Parathyroid adenoma (tissue), 2 donors: ENCODE measurements around the gene EDN1.

Experiments used
- H2AFZ ChIP-seq: fragments of 300-600 bp; sonication (generic); one replicate; pipeline ENCODE4 v1.7.0; 2017; ENCODE audit warnings: antibody characterized with exemption, mild to moderate bottlenecking
- H3K27ac ChIP-seq: fragments of 300-600 bp; sonication (generic); one replicate; pipeline ENCODE4 v1.7.0; 2017
- H3K27me3 ChIP-seq: fragments of 300-600 bp; sonication (generic); one replicate; pipeline ENCODE4 v1.7.0; 2017; ENCODE audit warnings: low read length; ENCODE audit not compliant: control insufficient read depth, insufficient read depth
- H3K36me3 ChIP-seq: fragments of 300-600 bp; sonication (generic); one replicate; pipeline ENCODE4 v1.7.0; 2017; ENCODE audit warnings: low read length; ENCODE audit not compliant: control insufficient read depth, insufficient read depth
- H3K4me1 ChIP-seq: fragments of 300-600 bp; sonication (generic); one replicate; pipeline ENCODE4 v1.7.0; 2017; ENCODE audit warnings: control low read depth
- H3K4me2 ChIP-seq: fragments of 300-600 bp; sonication (generic); one replicate; pipeline ENCODE4 v1.7.0; 2017; ENCODE audit warnings: low read length
- H3K4me3 ChIP-seq: fragments of 300-600 bp; sonication (generic); one replicate; pipeline ENCODE4 v1.7.0; 2017; ENCODE audit warnings: low read depth, low read length
- H3K79me2 ChIP-seq: fragments of 300-600 bp; sonication (generic); one replicate; pipeline ENCODE4 v1.7.0; 2017; ENCODE audit warnings: control low read depth
- H3K9ac ChIP-seq: fragments of 300-600 bp; sonication (generic); one replicate; pipeline ENCODE4 v1.7.0; 2017; ENCODE audit warnings: mild to moderate bottlenecking
- H3K9me3 ChIP-seq: fragments of 300-600 bp; sonication (generic); one replicate; pipeline ENCODE4 v1.7.0; 2017; ENCODE audit warnings: low read length; ENCODE audit not compliant: control insufficient read depth
- TF ChIP-seq, protein P1 (sequence below): fragments of 300-600 bp; sonication (generic); IDR thresholded peaks from one replicate; pipeline ENCODE4 v1.7.0; 2017; ENCODE audit warnings: antibody characterized with exemption, mild to moderate bottlenecking
- donor health status: primary hyperparathyroidism.

Gene EDN1

DNA sequence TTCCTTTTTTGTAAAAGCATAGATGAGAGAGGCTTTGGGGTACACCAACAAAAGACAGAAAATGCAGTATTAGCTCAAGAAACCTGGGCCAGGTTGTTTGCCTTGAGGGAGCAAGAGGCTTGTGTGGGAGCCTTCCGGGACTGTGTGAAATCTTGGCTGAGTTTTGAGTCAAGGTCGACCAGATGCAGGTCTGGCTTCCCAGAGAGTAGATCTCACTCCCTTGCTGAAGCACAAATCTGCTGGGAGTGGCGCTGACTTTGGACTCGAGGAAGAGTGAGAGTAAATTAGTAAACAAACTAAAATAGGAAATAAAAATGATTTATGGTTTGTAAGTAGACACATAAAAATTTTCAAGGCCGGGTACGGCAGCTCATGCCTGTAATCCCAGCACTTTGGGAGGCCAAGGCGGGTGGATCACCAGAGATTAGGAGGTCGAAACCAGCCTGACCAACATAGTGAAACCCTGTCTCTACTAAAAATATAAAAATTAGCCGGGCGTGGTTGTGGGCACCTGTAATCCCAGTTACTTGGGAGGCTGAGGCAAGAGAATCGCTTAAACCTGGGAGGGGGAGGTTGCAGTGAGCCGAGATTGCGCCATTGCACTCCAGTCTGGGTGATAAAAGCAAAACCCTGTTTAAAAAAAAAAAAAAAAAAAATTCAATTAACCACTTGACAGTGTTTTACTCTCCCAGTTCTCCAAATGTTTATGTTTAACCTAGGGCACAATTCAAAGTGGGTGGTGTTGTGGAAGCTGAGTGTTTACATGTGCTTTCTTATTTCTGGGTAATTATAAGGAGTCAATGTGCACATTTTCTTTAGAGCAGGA is 27.7 kb upstream of the EDN1 start:
- TF ChIP-seq, protein P1, sequence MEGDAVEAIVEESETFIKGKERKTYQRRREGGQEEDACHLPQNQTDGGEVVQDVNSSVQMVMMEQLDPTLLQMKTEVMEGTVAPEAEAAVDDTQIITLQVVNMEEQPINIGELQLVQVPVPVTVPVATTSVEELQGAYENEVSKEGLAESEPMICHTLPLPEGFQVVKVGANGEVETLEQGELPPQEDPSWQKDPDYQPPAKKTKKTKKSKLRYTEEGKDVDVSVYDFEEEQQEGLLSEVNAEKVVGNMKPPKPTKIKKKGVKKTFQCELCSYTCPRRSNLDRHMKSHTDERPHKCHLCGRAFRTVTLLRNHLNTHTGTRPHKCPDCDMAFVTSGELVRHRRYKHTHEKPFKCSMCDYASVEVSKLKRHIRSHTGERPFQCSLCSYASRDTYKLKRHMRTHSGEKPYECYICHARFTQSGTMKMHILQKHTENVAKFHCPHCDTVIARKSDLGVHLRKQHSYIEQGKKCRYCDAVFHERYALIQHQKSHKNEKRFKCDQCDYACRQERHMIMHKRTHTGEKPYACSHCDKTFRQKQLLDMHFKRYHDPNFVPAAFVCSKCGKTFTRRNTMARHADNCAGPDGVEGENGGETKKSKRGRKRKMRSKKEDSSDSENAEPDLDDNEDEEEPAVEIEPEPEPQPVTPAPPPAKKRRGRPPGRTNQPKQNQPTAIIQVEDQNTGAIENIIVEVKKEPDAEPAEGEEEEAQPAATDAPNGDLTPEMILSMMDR, result no peak
- H2AFZ ChIP-seq, result no peak overlapping the region
- no peaks in the 10 kb centered on the region for H3K4me1 ChIP-seq
- no peaks in the 10 kb centered on the region for H3K9me3 ChIP-seq
- H3K4me3 ChIP-seq, result no peak overlapping the region
- no peaks in the 10 kb centered on the region for H3K79me2 ChIP-seq
- no peaks in the 10 kb centered on the region for H3K27me3 ChIP-seq
- H3K9ac ChIP-seq, result no peak overlapping the region
- H3K4me2 ChIP-seq, result no peak overlapping the region
- H3K36me3 ChIP-seq, result no peaks in the 10 kb centered on the region
- H3K27ac ChIP-seq, result no peak overlapping the region

DNA sequence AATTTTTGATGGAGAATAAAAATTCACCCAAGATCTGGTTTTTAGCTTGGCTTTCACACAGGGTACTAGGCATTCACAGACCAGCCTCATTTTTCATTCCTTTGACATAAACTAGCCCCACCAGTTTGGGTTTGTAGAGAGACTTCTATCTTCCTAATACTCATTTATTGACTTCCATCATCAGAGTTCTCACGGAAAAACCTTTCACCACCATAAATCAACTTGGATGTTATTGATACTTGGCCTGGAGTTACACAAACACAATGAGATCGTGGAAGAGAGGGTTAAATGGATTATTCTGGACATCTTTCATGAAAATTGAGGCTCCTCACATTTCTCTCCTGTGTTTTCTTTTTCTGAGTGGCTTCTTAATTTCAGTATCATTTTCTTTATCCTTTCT is 26.8 kb upstream of the EDN1 start:
- Histone ChIP-seq H3K4me1 (no peaks in the 10 kb centered on the region), H2AFZ (no peak overlapping the region), H3K79me2 (no peaks in the 10 kb centered on the region), H3K9me3 (no peaks in the 10 kb centered on the region), H3K4me3 (no peak overlapping the region), H3K9ac (no peak overlapping the region), H3K27me3 (no peaks in the 10 kb centered on the region), H3K4me2 (no peak overlapping the region), H3K27ac (no peak overlapping the region), H3K36me3 (no peaks in the 10 kb centered on the region)
- TF ChIP-seq, protein P1, result no peak

DNA sequence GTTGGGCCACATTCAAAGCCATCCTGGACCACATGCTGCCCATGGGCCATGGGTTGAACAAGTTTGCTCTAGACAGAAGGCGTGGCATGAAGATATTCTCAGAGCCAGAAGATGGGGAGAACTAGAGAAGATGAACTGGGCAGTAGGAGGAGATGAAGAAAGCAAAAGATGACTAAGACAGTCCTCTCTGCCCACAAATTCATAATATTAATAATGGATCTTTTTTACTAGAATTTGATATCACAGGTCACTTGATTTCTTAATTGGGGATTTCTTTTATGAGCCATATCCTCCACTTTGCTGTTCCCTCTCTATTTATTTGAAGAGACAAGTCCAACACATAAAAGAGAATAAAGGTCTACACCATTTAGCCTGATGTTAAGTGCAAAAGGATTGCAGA is 25.5 kb upstream of the EDN1 start:
- H2AFZ ChIP-seq, result no peak overlapping the region
- TF ChIP-seq, protein P1, result no peak
- no peaks in the 10 kb centered on the region for H3K27me3 ChIP-seq
- no peaks in the 10 kb centered on the region for H3K36me3 ChIP-seq
- H3K4me1 ChIP-seq, result no peaks in the 10 kb centered on the region
- H3K9ac ChIP-seq, result no peak overlapping the region
- no peaks in the 10 kb centered on the region for H3K79me2 ChIP-seq
- H3K4me2 ChIP-seq, result no peak overlapping the region
- H3K27ac ChIP-seq, result no peak overlapping the region
- no peak overlapping the region for H3K4me3 ChIP-seq
- no peaks in the 10 kb centered on the region for H3K9me3 ChIP-seq

DNA sequence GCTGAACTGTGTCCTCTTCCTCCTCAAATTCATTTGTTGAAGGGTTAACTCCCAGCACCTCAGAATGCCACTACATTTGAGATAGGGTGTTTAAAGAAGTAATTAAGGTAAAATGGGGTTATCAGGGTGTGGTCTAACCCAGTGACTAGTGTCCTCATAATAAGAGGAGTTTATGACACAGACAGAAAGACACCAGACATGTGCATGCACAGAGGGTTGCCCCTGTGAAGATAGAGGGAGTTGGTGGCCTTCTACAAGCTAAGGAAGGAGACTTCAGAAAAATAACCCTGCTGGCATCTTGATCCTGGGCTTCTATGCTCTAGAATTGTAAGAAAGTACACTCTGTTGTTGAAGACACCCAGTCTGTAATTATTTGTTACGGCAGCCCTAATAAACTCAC is 24.9 kb upstream of the EDN1 start:
- no peaks in the 10 kb centered on the region for H3K4me1 ChIP-seq
- H3K4me3 ChIP-seq, result no peak overlapping the region

More for the DNA sequence above, 24.9 kb upstream of the EDN1 start:
- no peak overlapping the region for H3K9ac ChIP-seq
- TF ChIP-seq, protein P1, result no peak
- H3K36me3 ChIP-seq, result no peaks in the 10 kb centered on the region
- H3K27ac ChIP-seq, result no peak overlapping the region
- H2AFZ ChIP-seq, result no peak overlapping the region
- H3K9me3 ChIP-seq, result no peaks in the 10 kb centered on the region
- no peaks in the 10 kb centered on the region for H3K27me3 ChIP-seq
- H3K4me2 ChIP-seq, result no peak overlapping the region
- no peaks in the 10 kb centered on the region for H3K79me2 ChIP-seq
